Upper lobe of right lung (tissue), 1 donor: Measurements from ENCODE around the gene SLC9A9. TPM values are rescaled to one million over a fixed set of nuclear protein-coding genes. Genes with fewer than 3 reads are reported as not detected.

Source experiments
- ATAC-seq: fragments of 200-7000 bp; cut with Tn5 transposase; one replicate; pipeline ENCODE4 v1.9.1; 2020; ENCODE audit warnings: mild to moderate bottlenecking, moderate library complexity
- DNase-seq: peaks from one replicate; pipeline ENCODE4 v3.0.0-alpha.2; 2020
- H3K27ac ChIP-seq: fragments of 200-600 bp; one replicate; pipeline ENCODE4 v1.8.0; 2022
- H3K27me3 ChIP-seq: fragments of 200-600 bp; one replicate; pipeline ENCODE4 v1.8.0; 2022; ENCODE audit warnings: mild to moderate bottlenecking
- H3K36me3 ChIP-seq: fragments of 200-600 bp; one replicate; pipeline ENCODE4 v1.8.0; 2022
- H3K4me1 ChIP-seq: fragments of 200-600 bp; one replicate; pipeline ENCODE4 v1.8.0; 2022
- H3K4me3 ChIP-seq: fragments of 200-600 bp; one replicate; pipeline ENCODE4 v1.8.0; 2022; ENCODE audit warnings: mild to moderate bottlenecking
- H3K9me3 ChIP-seq: fragments of 200-600 bp; one replicate; pipeline ENCODE4 v1.8.0; 2022
- CTCF ChIP-seq: fragments of 200-600 bp; IDR thresholded peaks from one replicate; pipeline ENCODE4 v1.8.0; 2022; ENCODE audit warnings: antibody characterized with exemption
- intact Hi-C: fragments of 100-400 bp; cut with DNase I; formaldehyde crosslinking; loops from one replicate; pipeline ENCODE4 v1.11.0; 2022
- total RNA-seq: library from RNA; stranded (reverse); fragmentation: NEBNext Ultra II Directional; extraction: Animal tissue kit (Norgen Biotek cat#: 25700); gene quantifications from one replicate; pipeline ENCODE4 v1.2.1, GENCODE V29; 2021
- donor health status: DM: no; HTN: yes; CAD: no; lungs with severe emphysema.

Gene SLC9A9
- total RNA-seq, 1 donor from 2014 or later = 13.3 TPM

- intact Hi-C loops = no loop called here
- H3K27me3 ChIP-seq = no peaks in the 10 kb centered on the region
- no peaks in the 10 kb centered on the region for H3K9me3 ChIP-seq
- no peak for TF ChIP-seq CTCF
- DNase-seq = no peak
- H3K36me3 ChIP-seq = no peaks in the 10 kb centered on the region
- H3K4me1 ChIP-seq = no peaks in the 10 kb centered on the region
- H3K4me3 ChIP-seq = no peak overlapping the region
- no peak overlapping the region for H3K27ac ChIP-seq
- ATAC-seq = no peak
These were observed 196.2 kb downstream of the SLC9A9 start for GRCh38 chr3:143652118-143652517.

GRCh38 chr3:143650827-143651226 lies 197.4 kb downstream of the SLC9A9 start:
- Histone ChIP-seq H3K36me3 (no peaks in the 10 kb centered on the region), H3K4me3 (no peak overlapping the region), H3K27ac (no peak overlapping the region), H3K27me3 (no peaks in the 10 kb centered on the region), H3K4me1 (no peaks in the 10 kb centered on the region), H3K9me3 (no peaks in the 10 kb centered on the region)
- TF ChIP-seq CTCF = no peak
- intact Hi-C loops = no loop called here
- no peak for DNase-seq
- ATAC-seq = no peak

- intact Hi-C loops = no loop called here
- no peaks in the 10 kb centered on the region for H3K36me3 ChIP-seq
- H3K4me3 ChIP-seq = no peak overlapping the region
- ATAC-seq (no peak), DNase-seq (no peak)
- H3K4me1 ChIP-seq = no peaks in the 10 kb centered on the region
- no peak for TF ChIP-seq CTCF
- H3K9me3 ChIP-seq = no peaks in the 10 kb centered on the region
- H3K27ac ChIP-seq = no peak overlapping the region
- no peaks in the 10 kb centered on the region for H3K27me3 ChIP-seq
These were observed 198.1 kb downstream of the SLC9A9 start for GRCh38 chr3:143650120-143650519.

GRCh38 chr3:143648708-143649107 lies 199.6 kb downstream of the SLC9A9 start:
- no peak overlapping the region for H3K4me3 ChIP-seq
- DNase-seq = no peak
- H3K9me3 ChIP-seq = no peaks in the 10 kb centered on the region
- no peaks in the 10 kb centered on the region for H3K27me3 ChIP-seq
- intact Hi-C loops = no loop called here
- no peak for ATAC-seq
- no peaks in the 10 kb centered on the region for H3K36me3 ChIP-seq
- no peaks in the 10 kb centered on the region for H3K4me1 ChIP-seq
- H3K27ac ChIP-seq = no peak overlapping the region
- peak; percentile 22 for TF ChIP-seq CTCF

- Histone ChIP-seq H3K4me3 (no peak overlapping the region), H3K36me3 (no peaks in the 10 kb centered on the region), H3K4me1 (no peaks in the 10 kb centered on the region), H3K27me3 (no peaks in the 10 kb centered on the region), H3K9me3 (no peaks in the 10 kb centered on the region), H3K27ac (no peak overlapping the region)
- ATAC-seq = no peak
- no peak for DNase-seq
- intact Hi-C loops = no loop called here
- no peak for TF ChIP-seq CTCF
These were observed 200.1 kb downstream of the SLC9A9 start for GRCh38 chr3:143648218-143648617.

- DNase-seq (no peak), ATAC-seq (peak; percentile 99)
- Histone ChIP-seq H3K4me3 (no peak overlapping the region), H3K4me1 (no peaks in the 10 kb centered on the region), H3K27ac (no peak overlapping the region), H3K36me3 (no peaks in the 10 kb centered on the region), H3K9me3 (no peaks in the 10 kb centered on the region), H3K27me3 (no peaks in the 10 kb centered on the region)
- peak; percentile 63 for TF ChIP-seq CTCF
- intact Hi-C loops = no loop called here
These were observed 203.7 kb downstream of the SLC9A9 start for GRCh38 chr3:143644370-143645089.
